ENCODE data around the gene SMG7. TPM values are rescaled to one million over a fixed set of nuclear protein-coding genes. Genes with fewer than 3 reads are reported as not detected.

The SMG7 gene
- total and polyA plus RNA-seq, 12 donors, result 15.4 to 54.4 (median 34.9) TPM

- DNase-seq, result no peak
- Histone ChIP-seq H3K27me3 (no peaks in the 10 kb centered on the region), H3K27ac (peak overlapping the region in 1 of 5 donors; percentile 73), H3K36me3 (replicated peaks in 1 of 2) (no peaks in the 10 kb centered on the region), H3K4me3 (no peak overlapping the region), H3K4me1 (replicated peaks in 1 of 2) (no peaks in the 10 kb centered on the region), H3K9me3 (replicated peaks in 1 of 3) (no peaks in the 10 kb centered on the region)
- 87 to 92% (median 89%) methylated on average over 12 of the region's 12 CpGs for WGBS, 4 donors
- intact Hi-C loops (cut with DNase I), result no loop called here
- TF ChIP-seq POLR2A (IDR thresholded peaks at IDR 0.05) (no peak), CTCF (IDR thresholded peaks at IDR 0.05) (no peak)
These were observed 109.9 kb downstream of the SMG7 start for GRCh38 chr1:183582021-183582713.

- Histone ChIP-seq H3K4me1 (replicated peaks in 1 of 2) (no peaks in the 10 kb centered on the region), H3K27ac (peak overlapping the region in 1 of 5 donors; percentile 56), H3K4me3 (no peak overlapping the region), H3K27me3 (no peaks in the 10 kb centered on the region), H3K36me3 (replicated peaks in 1 of 2) (no peaks in the 10 kb centered on the region), H3K9me3 (replicated peaks in 1 of 3) (no peaks in the 10 kb centered on the region)
- 67 to 76% (median 69%) methylated on average over 6 of the region's 6 CpGs for WGBS, 4 donors
- intact Hi-C loops (cut with DNase I), result no loop called here
- TF ChIP-seq POLR2A (IDR thresholded peaks at IDR 0.05), result no peak
- TF ChIP-seq CTCF (IDR thresholded peaks at IDR 0.05), result no peak
- DNase-seq, result peak in 4 of 7 donors; percentile 39 to 60 (median 42)
These were observed 111.2 kb downstream of the SMG7 start for GRCh38 chr1:183583466-183583865.

- Histone ChIP-seq H3K27ac (peak overlapping the region in 1 of 5 donors; percentile 56), H3K4me3 (no peak overlapping the region), H3K27me3 (no peaks in the 10 kb centered on the region), H3K36me3 (replicated peaks in 1 of 2) (no peaks in the 10 kb centered on the region), H3K4me1 (replicated peaks in 1 of 2) (no peaks in the 10 kb centered on the region), H3K9me3 (replicated peaks in 1 of 3) (no peaks in the 10 kb centered on the region)
- intact Hi-C loops (cut with DNase I), result no loop called here
- no peak for DNase-seq
- 67 to 79% (median 70%) methylated on average over 5 of the region's 5 CpGs for WGBS, 4 donors
- TF ChIP-seq CTCF (IDR thresholded peaks at IDR 0.05), result no peak
- TF ChIP-seq POLR2A (IDR thresholded peaks at IDR 0.05), result no peak
These were observed 111.8 kb downstream of the SMG7 start for GRCh38 chr1:183584147-183584546.

- intact Hi-C loops (cut with DNase I), result no loop called here
- 67 to 89% (median 73%) methylated on average over 6 of the region's 6 CpGs for WGBS, 4 donors
- no peak overlapping the region for H3K4me3 ChIP-seq
- no peak overlapping the region for H3K27ac ChIP-seq
- TF ChIP-seq POLR2A (IDR thresholded peaks at IDR 0.05) (no peak), CTCF (IDR thresholded peaks at IDR 0.05) (no peak)
- no peaks in the 10 kb centered on the region for H3K27me3 ChIP-seq
- no peaks in the 10 kb centered on the region for H3K36me3 ChIP-seq (replicated peaks in 1 of 2)
- no peak for DNase-seq
- H3K9me3 ChIP-seq (replicated peaks in 1 of 3), result no peaks in the 10 kb centered on the region
- H3K4me1 ChIP-seq (replicated peaks in 1 of 2), result no peaks in the 10 kb centered on the region
These were observed 112.7 kb downstream of the SMG7 start for GRCh38 chr1:183585038-183585437.

Measured in adrenal gland (tissue), 12 donors.